RWPE1 (cell line): Measurements from ENCODE around the gene IFFO2.

Source experiments
- CTCF ChIA-PET: fragments of 350-600 bp; sonication (Branson Sonifier 250); formaldehyde crosslinking; extraction: SDS; loops from one replicate; lab custom pipeline; 2021; lab: Yijun Ruan, JAX
- POLR2A ChIA-PET: fragments of 400-600 bp; formaldehyde crosslinking; extraction: SDS; loops from one replicate; lab custom pipeline; 2020; ENCODE audit warnings: antibody characterized with exemption; ENCODE audit not compliant: low non-redundant PET; lab: Yijun Ruan, JAX
- DNase-seq: peaks from one replicate; pipeline ENCODE4 v3.0.0; 2012; ENCODE audit warnings: low spot score
- H3K27ac ChIP-seq: fragments of 450-650 bp; 2 replicates; pipeline ENCODE4 v1.5.1; 2017
- CTCF ChIP-seq: fragments of 450-650 bp; conservative IDR thresholded peaks from 2 replicates; pipeline ENCODE4 v1.5.1; 2017; ENCODE audit warnings: low read depth, mild to moderate bottlenecking

Gene IFFO2

GRCh38 chr1:18974606-18975005 lies 18.1 kb upstream of the IFFO2 start:
- DNase-seq, result no peak
- ChIA-PET POLR2A (interaction anchor here (0.7 kb wide), 1 partner anchor 72 kb away, joined by 8 read pairs; the partner anchor contains the start of gene ALDH4A1), CTCF (no interaction called here)
- H3K27ac ChIP-seq, result no peak overlapping the region
- no peak for TF ChIP-seq CTCF

- ChIA-PET POLR2A (no interaction called here), CTCF (interaction anchor here (0.6 kb wide), 1 partner anchor 804 kb away, joined by 5 read pairs; no protein-coding TSS in a partner anchor)
- no peak for TF ChIP-seq CTCF
- no peak for DNase-seq
- no peak overlapping the region for H3K27ac ChIP-seq
Measured at GRCh38 chr1:18974005-18974404, 17.5 kb upstream of the IFFO2 start.

- no peak for TF ChIP-seq CTCF
- CTCF ChIA-PET, result interaction anchor here (0.6 to 1.3 kb wide), 2 partner anchors 66 to 804 kb away, joined by 5 to 6 read pairs; no protein-coding TSS in a partner anchor
- H3K27ac ChIP-seq, result no peak overlapping the region
- no peak for DNase-seq
- POLR2A ChIA-PET, result no interaction called here
Measured at GRCh38 chr1:18973446-18973955, 17.0 kb upstream of the IFFO2 start.

GRCh38 chr1:18972991-18973390 lies 16.5 kb upstream of the IFFO2 start:
- ChIA-PET CTCF (interaction anchor here (1.3 kb wide), 1 partner anchor 66 kb away, joined by 6 read pairs; no protein-coding TSS in a partner anchor), POLR2A (no interaction called here)
- DNase-seq, result no peak
- TF ChIP-seq CTCF, result no peak
- H3K27ac ChIP-seq, result no peak overlapping the region

- ChIA-PET CTCF (interaction anchor here (0.6 to 1.3 kb wide), 2 partner anchors 65 to 793 kb away, joined by 3 to 6 read pairs; no protein-coding TSS in a partner anchor), POLR2A (no interaction called here)
- no peak; the same call in 1 of the 2 replicates for TF ChIP-seq CTCF
- H3K27ac ChIP-seq, result no peak overlapping the region
- DNase-seq, result peak; percentile 31
Measured at GRCh38 chr1:18972531-18972930, 16.1 kb upstream of the IFFO2 start.

- ChIA-PET POLR2A (no interaction called here), CTCF (no interaction called here)
- DNase-seq, result peak; percentile 20
- H3K27ac ChIP-seq, result no peak overlapping the region
- TF ChIP-seq CTCF, result no peak
Measured at GRCh38 chr1:18970762-18971161, 14.3 kb upstream of the IFFO2 start.
